HL-60 (cell line): ENCODE results near the gene AHDC1.
A peak's percentile ranks its signal among the peaks of the same experiment; 100 is the strongest.

ENCODE experiments used
- DNase-seq, 2 experiments: peaks; one replicate each; pipeline ENCODE4 v3.0.0-alpha.2; 2010 to 2020; ENCODE audit warnings: low read depth in 1 of 2, low spot score in 1 of 2
- H3K27ac ChIP-seq: fragments of 250-450 bp; sonication (Bioruptor Pico); replicated peaks from 2 replicates; pipeline ENCODE4 v1.5.1; 2020; ENCODE audit warnings: mild to moderate bottlenecking, moderate library complexity
- H3K27me3 ChIP-seq: fragments of 250-450 bp; sonication (Bioruptor Pico); 2 replicates; pipeline ENCODE4 v1.5.1; 2021; ENCODE audit warnings: mild to moderate bottlenecking, moderate library complexity; ENCODE audit not compliant: insufficient read depth, poor library complexity, severe bottlenecking
- H3K4me3 ChIP-seq: replicated peaks from 2 replicates; pipeline ENCODE4 v1.5.1; 2011; ENCODE audit warnings: mild to moderate bottlenecking, control low read depth, low read length; ENCODE audit not compliant: insufficient read depth
- CTCF ChIP-seq: IDR thresholded peaks from one replicate; pipeline ENCODE4 v1.5.1; 2011; ENCODE audit warnings: low read length, control low read depth, inconsistent platforms; ENCODE audit not compliant: insufficient read depth
- GABPA ChIP-seq: IDR thresholded peaks from 2 replicates; pipeline ENCODE4 v1.6.1; 2012; ENCODE audit warnings: low read depth
- POLR2AphosphoS5 ChIP-seq: IDR thresholded peaks from 2 replicates; pipeline ENCODE4 v1.6.1; 2012; ENCODE audit warnings: low read depth
- REST ChIP-seq: IDR thresholded peaks from 2 replicates; pipeline ENCODE4 v1.6.1; 2012; ENCODE audit warnings: low read depth; ENCODE audit not compliant: insufficient replicate concordance
- SPI1 ChIP-seq: IDR thresholded peaks from 2 replicates; pipeline ENCODE4 v1.6.1; 2012; ENCODE audit warnings: low read depth, mild to moderate bottlenecking, borderline replicate concordance

AHDC1 gene

GRCh38 chr1:27536010-27536757, 67.8 kb downstream of the AHDC1 start:
- DNase-seq, result no peak
- Histone ChIP-seq H3K4me3 (no peak overlapping the region), H3K27ac (no peak overlapping the region), H3K27me3 (no peaks in the 10 kb centered on the region)
- TF ChIP-seq GABPA (no peak), REST (no peak), SPI1 (no peak), CTCF (no peak), POLR2AphosphoS5 (no peak)

GRCh38 chr1:27535386-27535785, 68.6 kb downstream of the AHDC1 start:
- Histone ChIP-seq H3K27me3 (no peaks in the 10 kb centered on the region), H3K4me3 (no peak overlapping the region), H3K27ac (no peak overlapping the region)
- TF ChIP-seq GABPA (no peak), SPI1 (no peak), CTCF (no peak), POLR2AphosphoS5 (no peak), REST (no peak)
- DNase-seq, result no peak

GRCh38 chr1:27531959-27532685, 71.8 kb downstream of the AHDC1 start:
- H3K27me3 ChIP-seq, result no peaks in the 10 kb centered on the region
- DNase-seq, result no peak
- no peak overlapping the region for H3K4me3 ChIP-seq
- TF ChIP-seq SPI1 (peak; percentile 1; the same call in 1 of the 2 replicates), REST (no peak)
- H3K27ac ChIP-seq, result peak overlapping the region; percentile 29; the same call in 1 of the 2 replicates
